ENCODE measurements around the gene SDK2. TPM values are rescaled to one million over a fixed set of nuclear protein-coding genes. Genes with fewer than 3 reads are reported as not detected.

Gene SDK2
- total RNA-seq, 6 experiments from 2014 or later, result 0.11 to 0.46 (median 0.25) TPM

- Histone ChIP-seq H3K36me3 (no peaks in the 10 kb centered on the region), H3K27me3 (no peaks in the 10 kb centered on the region), H3K4me3 (no peak overlapping the region), H3K27ac (no peak overlapping the region), H3K4me1 (no peaks in the 10 kb centered on the region), H3K9me3 (no peaks in the 10 kb centered on the region)
- 18% methylated on average over 2 of the region's 7 CpGs for WGBS (ENCODE audit: insufficient coverage, low coverage, low lambda C conversion rate, missing lambda C conversion rate)
- no peak for TF ChIP-seq POLR2A (IDR thresholded peaks at IDR 0.05)
- TF ChIP-seq, protein P1, sequence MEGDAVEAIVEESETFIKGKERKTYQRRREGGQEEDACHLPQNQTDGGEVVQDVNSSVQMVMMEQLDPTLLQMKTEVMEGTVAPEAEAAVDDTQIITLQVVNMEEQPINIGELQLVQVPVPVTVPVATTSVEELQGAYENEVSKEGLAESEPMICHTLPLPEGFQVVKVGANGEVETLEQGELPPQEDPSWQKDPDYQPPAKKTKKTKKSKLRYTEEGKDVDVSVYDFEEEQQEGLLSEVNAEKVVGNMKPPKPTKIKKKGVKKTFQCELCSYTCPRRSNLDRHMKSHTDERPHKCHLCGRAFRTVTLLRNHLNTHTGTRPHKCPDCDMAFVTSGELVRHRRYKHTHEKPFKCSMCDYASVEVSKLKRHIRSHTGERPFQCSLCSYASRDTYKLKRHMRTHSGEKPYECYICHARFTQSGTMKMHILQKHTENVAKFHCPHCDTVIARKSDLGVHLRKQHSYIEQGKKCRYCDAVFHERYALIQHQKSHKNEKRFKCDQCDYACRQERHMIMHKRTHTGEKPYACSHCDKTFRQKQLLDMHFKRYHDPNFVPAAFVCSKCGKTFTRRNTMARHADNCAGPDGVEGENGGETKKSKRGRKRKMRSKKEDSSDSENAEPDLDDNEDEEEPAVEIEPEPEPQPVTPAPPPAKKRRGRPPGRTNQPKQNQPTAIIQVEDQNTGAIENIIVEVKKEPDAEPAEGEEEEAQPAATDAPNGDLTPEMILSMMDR (IDR thresholded peaks at IDR 0.05), result no peak
- DNase-seq (no peak), ATAC-seq (no peak)
- intact Hi-C loops (cut with DNase I), result no loop called here
Measured at GRCh38 chr17:73520369-73520761, 123.9 kb downstream of the SDK2 start.

DNA sequence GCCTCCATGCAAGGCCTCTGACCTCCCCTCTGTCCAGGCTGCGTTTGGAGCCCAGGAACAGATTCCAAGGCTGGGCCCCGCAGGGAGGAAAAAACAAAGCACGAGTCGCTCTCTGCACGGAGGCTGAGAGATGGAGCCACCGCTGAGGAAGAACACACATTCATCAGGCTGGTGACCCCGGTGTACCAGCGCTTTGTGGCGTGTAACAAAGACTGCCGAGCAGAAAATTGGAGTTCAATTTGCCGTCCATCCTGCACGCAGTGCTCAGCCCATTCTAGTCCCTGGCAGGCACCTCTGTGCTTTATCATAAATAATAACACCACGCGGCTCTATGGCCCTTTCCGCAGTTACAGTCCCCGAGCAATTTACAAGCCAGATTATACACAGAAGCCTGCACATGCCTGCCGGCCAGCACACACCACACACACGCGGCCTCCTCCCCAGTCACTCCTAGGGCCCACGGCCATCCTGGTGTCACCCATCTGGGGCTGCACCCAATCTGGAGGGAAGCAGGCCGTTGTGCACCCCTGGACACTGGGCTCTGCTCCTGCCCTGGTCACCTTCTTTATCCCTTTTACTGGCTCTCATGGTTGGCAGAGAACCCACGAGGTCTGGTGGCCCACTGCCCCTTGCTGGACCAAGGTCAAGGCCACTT, 124.4 kb downstream of the SDK2 start:
- intact Hi-C loops (cut with DNase I), result no loop called here
- ATAC-seq, result no peak
- WGBS (ENCODE audit: insufficient coverage, low coverage, low lambda C conversion rate, missing lambda C conversion rate), result 69% methylated on average over 20 of the region's 22 CpGs
- no peaks in the 10 kb centered on the region for H3K27me3 ChIP-seq
- no peaks in the 10 kb centered on the region for H3K36me3 ChIP-seq
- H3K27ac ChIP-seq, result no peak overlapping the region
- no peaks in the 10 kb centered on the region for H3K9me3 ChIP-seq
- no peak for DNase-seq
- TF ChIP-seq, protein P1 (IDR thresholded peaks at IDR 0.05), result no peak
- no peak for TF ChIP-seq POLR2A (IDR thresholded peaks at IDR 0.05)
- H3K4me3 ChIP-seq, result no peak overlapping the region
- H3K4me1 ChIP-seq, result no peaks in the 10 kb centered on the region

DNA sequence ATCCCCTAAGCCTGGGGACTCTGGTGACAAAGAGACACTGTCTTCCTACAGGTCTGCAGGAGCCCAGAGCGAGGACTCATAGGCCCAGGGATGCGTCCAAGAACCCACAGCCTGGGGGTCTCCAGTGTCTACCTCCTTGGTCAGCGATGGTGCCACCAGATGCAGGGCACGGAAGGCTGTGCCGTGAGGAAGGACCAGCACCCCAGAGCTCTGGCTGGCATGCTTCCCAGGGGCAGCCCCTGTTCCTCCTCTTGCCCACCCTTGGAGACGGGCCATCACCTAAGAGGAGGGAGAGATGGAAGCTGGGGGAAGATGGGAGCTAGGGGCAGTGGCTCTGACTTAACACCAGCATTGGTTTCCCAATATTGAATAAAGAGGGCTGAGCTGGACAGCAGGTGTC, 125.2 kb downstream of the SDK2 start:
- intact Hi-C loops (cut with DNase I), result no loop called here
- DNase-seq, result no peak
- WGBS (ENCODE audit: insufficient coverage, low coverage, low lambda C conversion rate, missing lambda C conversion rate), result no CpG with 5 or more reads among the region's 6 CpGs

GRCh38 chr17:73516431-73516830, 127.8 kb downstream of the SDK2 start:
- intact Hi-C loops (cut with DNase I), result no loop called here

More for the DNA sequence above, 125.2 kb downstream of the SDK2 start:
- no peaks in the 10 kb centered on the region for H3K36me3 ChIP-seq
- H3K9me3 ChIP-seq, result no peaks in the 10 kb centered on the region
- TF ChIP-seq POLR2A (IDR thresholded peaks at IDR 0.05), result no peak
- TF ChIP-seq, protein P1 (IDR thresholded peaks at IDR 0.05), result no peak
- no peaks in the 10 kb centered on the region for H3K4me1 ChIP-seq
- H3K27ac ChIP-seq, result no peak overlapping the region
- H3K4me3 ChIP-seq, result no peak overlapping the region
- ATAC-seq, result no peak
- no peaks in the 10 kb centered on the region for H3K27me3 ChIP-seq

More at GRCh38 chr17:73516431-73516830, 127.8 kb downstream of the SDK2 start:
- H3K4me3 ChIP-seq, result no peak overlapping the region
- 76% methylated on average over 8 of the region's 11 CpGs for WGBS (ENCODE audit: insufficient coverage, low coverage, low lambda C conversion rate, missing lambda C conversion rate)
- ATAC-seq, result no peak
- TF ChIP-seq, protein P1 (IDR thresholded peaks at IDR 0.05), result no peak
- TF ChIP-seq POLR2A (IDR thresholded peaks at IDR 0.05), result no peak
- H3K9me3 ChIP-seq, result no peaks in the 10 kb centered on the region
- no peaks in the 10 kb centered on the region for H3K27me3 ChIP-seq
- H3K36me3 ChIP-seq, result no peaks in the 10 kb centered on the region
- H3K27ac ChIP-seq, result no peak overlapping the region
- DNase-seq, result no peak
- no peaks in the 10 kb centered on the region for H3K4me1 ChIP-seq

All from right lobe of liver (tissue), 6 donors.